H9 (cell line): ENCODE measurements around the gene FBXO39. TPM values are rescaled to one million over a fixed set of nuclear protein-coding genes. Genes with fewer than 3 reads are reported as not detected.

Experiments used
- DNase-seq: peaks from one replicate; pipeline ENCODE4 v3.0.0-alpha.2; 2017
- H2AFZ ChIP-seq: one replicate; pipeline ENCODE4 v1.6.1; 2013; ENCODE audit warnings: mild to moderate bottlenecking, low read length, control low read depth, moderate library complexity
- H2AK5ac ChIP-seq: 2 replicates; pipeline ENCODE4 v1.6.1; 2013; ENCODE audit warnings: low read length, control low read depth, mixed read lengths; ENCODE audit not compliant: insufficient read length
- H2BK120ac ChIP-seq: one replicate; pipeline ENCODE4 v1.6.1; 2013; ENCODE audit warnings: low read depth, mild to moderate bottlenecking, low read length, control low read depth, inconsistent platforms; ENCODE audit not compliant: poor library complexity, severe bottlenecking
- H2BK12ac ChIP-seq: 2 replicates; pipeline ENCODE4 v1.6.1; 2013; ENCODE audit warnings: low read length, control low read depth, mixed read lengths, low read depth; ENCODE audit not compliant: insufficient read length
- H2BK15ac ChIP-seq: 2 replicates; pipeline ENCODE4 v1.6.1; 2013; ENCODE audit warnings: low read depth, low read length, control low read depth
- H2BK20ac ChIP-seq: one replicate; pipeline ENCODE4 v1.6.1; 2013; ENCODE audit warnings: low read depth, mild to moderate bottlenecking, low read length, control low read depth, inconsistent platforms; ENCODE audit not compliant: poor library complexity, severe bottlenecking
- H2BK5ac ChIP-seq: 2 replicates; pipeline ENCODE4 v1.6.1; 2013; ENCODE audit warnings: low read length, control low read depth, mixed read lengths; ENCODE audit not compliant: insufficient read length
- H3K14ac ChIP-seq: 2 replicates; pipeline ENCODE4 v1.6.1; 2013; ENCODE audit warnings: low read length, control low read depth; ENCODE audit not compliant: insufficient read depth
- H3K18ac ChIP-seq: 2 replicates; pipeline ENCODE4 v1.6.1; 2013; ENCODE audit warnings: low read depth, mild to moderate bottlenecking, mixed read lengths, low read length, control low read depth; ENCODE audit not compliant: insufficient read length
- H3K23ac ChIP-seq: 2 replicates; pipeline ENCODE4 v1.6.1; 2013; ENCODE audit warnings: low read length, control low read depth, mixed read lengths, low read depth; ENCODE audit not compliant: insufficient read length
- H3K23me2 ChIP-seq: 2 replicates; pipeline ENCODE4 v1.6.1; 2013; ENCODE audit warnings: low read depth, mild to moderate bottlenecking, mixed read lengths, low read length, control low read depth; ENCODE audit not compliant: insufficient read length, poor library complexity, severe bottlenecking
- H3K27ac ChIP-seq: 2 replicates; pipeline ENCODE4 v1.5.1; 2013; ENCODE audit warnings: low read length, control low read depth, mixed read lengths, low read depth; ENCODE audit not compliant: insufficient read length
- H3K27me3 ChIP-seq: 2 replicates; pipeline ENCODE4 v1.6.1; 2013; ENCODE audit warnings: low read length, control low read depth, inconsistent platforms; ENCODE audit not compliant: insufficient read depth
- H3K4ac ChIP-seq: 2 replicates; pipeline ENCODE4 v1.6.1; 2013; ENCODE audit warnings: low read depth, mild to moderate bottlenecking, control low read depth, inconsistent platforms, low read length, moderate library complexity
- H3K4me1 ChIP-seq: 2 replicates; pipeline ENCODE4 v1.6.1; 2013; ENCODE audit warnings: low read length, control low read depth, inconsistent platforms; ENCODE audit not compliant: insufficient read depth
- H3K4me2 ChIP-seq: 2 replicates; pipeline ENCODE4 v1.6.1; 2013; ENCODE audit warnings: low read length, control low read depth, mixed read lengths; ENCODE audit not compliant: insufficient read length, insufficient read depth
- H3K56ac ChIP-seq: 2 replicates; pipeline ENCODE4 v1.6.1; 2013; ENCODE audit warnings: low read depth, mild to moderate bottlenecking, mixed read lengths, low read length, control low read depth; ENCODE audit not compliant: insufficient read length
- H3K79me1 ChIP-seq: 2 replicates; pipeline ENCODE4 v1.6.1; 2013; ENCODE audit warnings: low read depth, mild to moderate bottlenecking, moderate library complexity, low read length, control low read depth, inconsistent platforms; ENCODE audit not compliant: insufficient read depth, poor library complexity, severe bottlenecking
- H3K79me2 ChIP-seq: 2 replicates; pipeline ENCODE4 v1.6.1; 2013; ENCODE audit warnings: low read length, control low read depth, inconsistent platforms; ENCODE audit not compliant: insufficient read depth
- H3K9ac ChIP-seq: 2 replicates; pipeline ENCODE4 v1.6.1; 2013; ENCODE audit warnings: low read length, control low read depth, mixed read lengths; ENCODE audit not compliant: insufficient read length; ENCODE audit errors: extremely low read depth
- H3K9me3 ChIP-seq: one replicate; pipeline ENCODE4 v1.6.1; 2013; ENCODE audit warnings: low read depth, low read length, inconsistent platforms; ENCODE audit not compliant: control insufficient read depth
- H3T11ph ChIP-seq: one replicate; pipeline ENCODE4 v1.6.1; 2013; ENCODE audit warnings: mild to moderate bottlenecking, low read length, control low read depth, inconsistent platforms
- H4K20me1 ChIP-seq: one replicate; pipeline ENCODE4 v1.6.1; 2013; ENCODE audit not compliant: control insufficient read depth, insufficient read length, insufficient read depth
- H4K5ac ChIP-seq: 2 replicates; pipeline ENCODE4 v1.6.1; 2013; ENCODE audit warnings: low read depth, mild to moderate bottlenecking, mixed read lengths, low read length, control low read depth; ENCODE audit not compliant: insufficient read length
- H4K8ac ChIP-seq: replicated peaks from 2 replicates; pipeline ENCODE4 v1.6.1; 2013; ENCODE audit warnings: low read length, control low read depth, mixed read lengths, low read depth; ENCODE audit not compliant: insufficient read length
- H4K91ac ChIP-seq: 2 replicates; pipeline ENCODE4 v1.6.1; 2013; ENCODE audit warnings: low read depth, mild to moderate bottlenecking, moderate library complexity, mixed read lengths, low read length, control low read depth; ENCODE audit not compliant: insufficient read length
- H3K27ac Mint-ChIP-seq, 3 experiments: 2 replicates in 2 of 3; 3 replicates in 1 of 3; pipeline ENCODE4 v1.8.0; 2020 to 2021; ENCODE audit warnings: mixed read lengths in 3 of 3, mild to moderate bottlenecking in 1 of 3, moderate library complexity in 1 of 3
- H3K27me3 Mint-ChIP-seq: 2 replicates; pipeline ENCODE4 v1.8.0; 2021; ENCODE audit warnings: low read depth, mild to moderate bottlenecking, moderate library complexity, mixed read lengths
- H3K36me3 Mint-ChIP-seq, 3 experiments: 2 replicates in 2 of 3; 3 replicates in 1 of 3; pipeline ENCODE4 v1.8.0; 2020 to 2021; ENCODE audit warnings: low read depth in 3 of 3, mixed read lengths in 3 of 3; ENCODE audit not compliant: insufficient read depth in 1 of 3
- H3K4me1 Mint-ChIP-seq, 2 experiments: 2 replicates each; pipeline ENCODE4 v1.8.0; 2020; ENCODE audit warnings: mixed read lengths in 2 of 2
- H3K4me3 Mint-ChIP-seq, 2 experiments: 2 replicates in 1 of 2; 3 replicates in 1 of 2; pipeline ENCODE4 v1.8.0; 2020 to 2021; ENCODE audit warnings: mild to moderate bottlenecking in 2 of 2, mixed read lengths in 2 of 2, moderate library complexity in 1 of 2
- H3K9me3 Mint-ChIP-seq, 2 experiments: 2 replicates in 1 of 2; 3 replicates in 1 of 2; pipeline ENCODE4 v1.8.0; 2020; ENCODE audit warnings: mild to moderate bottlenecking in 2 of 2, mixed read lengths in 2 of 2, moderate library complexity in 1 of 2
- WGBS: extraction: QIAGEN DNeasy Blood & Tissue Kit; methylation state at CpG from one replicate; pipeline ENCODE4 v1.1.7; 2013; ENCODE audit warnings: missing lambda C conversion rate, low lambda C conversion rate, mixed read lengths; ENCODE audit not compliant: insufficient read length; ENCODE audit errors: extremely low coverage; 5-methylcytosine and 5-hydroxymethylcytosine counted together
- total RNA-seq: library from RNA; stranded (reverse); gene quantifications from 2 replicates; pipeline ENCODE4 v1.2.1, GENCODE V29; 2021
- TF ChIP-seq, protein P1 (sequence below): fragments of 200-600 bp; sonication (generic); conservative IDR thresholded peaks from 3 replicates; pipeline ENCODE4 v1.8.0; 2021; ENCODE audit warnings: antibody characterized with exemption, mild to moderate bottlenecking

The FBXO39 gene
- total RNA-seq, 1 experiment from 2014 or later, result not detected

GRCh38 chr17:6818938-6819337 is 42.9 kb downstream of the FBXO39 start:
- H3K56ac ChIP-seq, result no peak overlapping the region
- H4K8ac ChIP-seq, result no peak overlapping the region
- no peak overlapping the region for H4K5ac ChIP-seq
- H3K4ac ChIP-seq, result no peak overlapping the region
- H3K18ac ChIP-seq, result no peak overlapping the region
- no peak overlapping the region for H3T11ph ChIP-seq
- H3K4me2 ChIP-seq, result no peak overlapping the region
- H3K9me3 ChIP-seq, result no peaks in the 10 kb centered on the region
- no peaks in the 10 kb centered on the region for H4K20me1 ChIP-seq
- Mint-ChIP-seq H3K4me1 (peaks cover 5 to 7% of the 10 kb centered on the region in 2 experiments; a peak in 3 of 4 replicates), H3K4me3 (no peak overlapping the region), H3K27me3 (peaks cover 12% of the 10 kb centered on the region), H3K9me3 (peaks cover 4 to 15% of the 10 kb centered on the region in 2 experiments; a peak in 2 of 5 replicates), H3K27ac (no peak overlapping the region), H3K36me3 (peaks cover 0 to 4% (median 0%) of the 10 kb centered on the region in 3 experiments; a peak in 2 of 7 replicates)
- H3K23me2 ChIP-seq, result no peaks in the 10 kb centered on the region
- no peak overlapping the region for H3K9ac ChIP-seq
- H3K27me3 ChIP-seq, result no peaks in the 10 kb centered on the region
- no peak overlapping the region for H2BK5ac ChIP-seq
- no peak overlapping the region for H4K91ac ChIP-seq
- TF ChIP-seq, protein P1, sequence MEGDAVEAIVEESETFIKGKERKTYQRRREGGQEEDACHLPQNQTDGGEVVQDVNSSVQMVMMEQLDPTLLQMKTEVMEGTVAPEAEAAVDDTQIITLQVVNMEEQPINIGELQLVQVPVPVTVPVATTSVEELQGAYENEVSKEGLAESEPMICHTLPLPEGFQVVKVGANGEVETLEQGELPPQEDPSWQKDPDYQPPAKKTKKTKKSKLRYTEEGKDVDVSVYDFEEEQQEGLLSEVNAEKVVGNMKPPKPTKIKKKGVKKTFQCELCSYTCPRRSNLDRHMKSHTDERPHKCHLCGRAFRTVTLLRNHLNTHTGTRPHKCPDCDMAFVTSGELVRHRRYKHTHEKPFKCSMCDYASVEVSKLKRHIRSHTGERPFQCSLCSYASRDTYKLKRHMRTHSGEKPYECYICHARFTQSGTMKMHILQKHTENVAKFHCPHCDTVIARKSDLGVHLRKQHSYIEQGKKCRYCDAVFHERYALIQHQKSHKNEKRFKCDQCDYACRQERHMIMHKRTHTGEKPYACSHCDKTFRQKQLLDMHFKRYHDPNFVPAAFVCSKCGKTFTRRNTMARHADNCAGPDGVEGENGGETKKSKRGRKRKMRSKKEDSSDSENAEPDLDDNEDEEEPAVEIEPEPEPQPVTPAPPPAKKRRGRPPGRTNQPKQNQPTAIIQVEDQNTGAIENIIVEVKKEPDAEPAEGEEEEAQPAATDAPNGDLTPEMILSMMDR, result no peak
- H3K4me1 ChIP-seq, result no peaks in the 10 kb centered on the region; the same call in 1 of the 2 replicates
- no peak overlapping the region for H3K14ac ChIP-seq
- no peak overlapping the region for H2BK15ac ChIP-seq
- H3K27ac ChIP-seq, result no peak overlapping the region
- no peak overlapping the region for H2BK120ac ChIP-seq
- H2BK20ac ChIP-seq, result no peak overlapping the region
- H2AFZ ChIP-seq, result no peak overlapping the region
- H3K79me1 ChIP-seq, result no peaks in the 10 kb centered on the region
- H3K79me2 ChIP-seq, result no peaks in the 10 kb centered on the region
- no peak overlapping the region for H2AK5ac ChIP-seq
- no CpG with 5 or more reads among the region's 3 CpGs for WGBS
- H3K23ac ChIP-seq, result no peak overlapping the region
- H2BK12ac ChIP-seq, result no peak overlapping the region
- no peak for DNase-seq
